Endothelial cell of umbilical vein (primary cell): ENCODE results near the gene PRRC2B. TPM values are rescaled to one million over a fixed set of nuclear protein-coding genes. Genes with fewer than 3 reads are reported as not detected.

Source experiments
- BruUV-seq: library from RNA; stranded (reverse); fragments of 400-500 nt; replicated peaks from 2 replicates; lab custom pipeline; 2021; lab: Mats Ljungman, UMichigan
- CTCF ChIA-PET: fragments of 300-600, 350-600 bp; sonication (Branson Sonifier 250); formaldehyde crosslinking; loops from one replicate; lab custom pipeline; 2021; ENCODE audit warnings: antibody characterized with exemption, inconsistent platforms; lab: Charles Lee
- POLR2A ChIA-PET: fragments of 300-600, 350-600 bp; sonication (Branson Sonifier 250); formaldehyde crosslinking; loops from one replicate; lab custom pipeline; 2021; ENCODE audit warnings: antibody characterized with exemption, inconsistent platforms; lab: Charles Lee
- DNase-seq: peaks from one replicate; pipeline ENCODE4 v3.0.0-alpha.2; 2011; ENCODE audit warnings: low read depth, low spot score
- FAIRE-seq: peaks from 2 replicates; lab custom pipeline; 2011; peaks lifted over from hg19 to GRCh38; lab: Jason Lieb, UNC
- H2AFZ ChIP-seq: 2 replicates; pipeline ENCODE4 v1.6.0; 2012; ENCODE audit warnings: low read depth, low read length, control low read depth, inconsistent platforms
- H3K27ac ChIP-seq: 2 replicates; pipeline ENCODE4 v1.5.1; 2011; ENCODE audit warnings: low read depth, mild to moderate bottlenecking, control low read depth, low read length, moderate library complexity; ENCODE audit not compliant: insufficient read depth
- H3K27me3 ChIP-seq, 2 experiments: 2 replicates each; pipeline versions ENCODE4 v1.6.0 to v1.6.1; 2011; ENCODE audit warnings: low read length in 2 of 2, mixed read lengths in 1 of 2; ENCODE audit not compliant: control insufficient read depth in 2 of 2, insufficient read depth in 2 of 2
- H3K36me3 ChIP-seq, 2 experiments: 2 replicates in 1 of 2; 3 replicates in 1 of 2; pipeline ENCODE4 v1.5.1; 2011; ENCODE audit warnings: low read length in 2 of 2, mild to moderate bottlenecking in 1 of 2, moderate library complexity in 1 of 2; ENCODE audit not compliant: control insufficient read depth in 2 of 2, insufficient read depth in 2 of 2; ENCODE audit errors: extremely low read depth in 1 of 2
- H3K4me1 ChIP-seq: 3 replicates; pipeline ENCODE4 v1.5.1; 2011; ENCODE audit warnings: mild to moderate bottlenecking, low read length; ENCODE audit not compliant: control insufficient read depth, insufficient read depth; ENCODE audit errors: extremely low read depth
- H3K4me2 ChIP-seq: 2 replicates; pipeline ENCODE4 v1.6.1; 2011; ENCODE audit warnings: low read length, control low read depth, mixed read lengths; ENCODE audit not compliant: insufficient read depth
- H3K4me3 ChIP-seq, 3 experiments: fragments of 200-600 bp in 1 of 3; sonication (generic), shearing (Covaris generic) in 1 of 3; replicated peaks in 1 of 3; 2 replicates each; pipeline ENCODE4 v1.5.1; 2011 to 2016; ENCODE audit warnings: control low read depth in 3 of 3, low read length in 3 of 3, mild to moderate bottlenecking in 2 of 3, inconsistent platforms in 1 of 3, low read depth in 1 of 3, moderate library complexity in 1 of 3; ENCODE audit not compliant: insufficient read depth in 1 of 3
- H3K79me2 ChIP-seq: 2 replicates; pipeline ENCODE4 v1.6.0; 2012; ENCODE audit warnings: low read length, inconsistent platforms; ENCODE audit not compliant: control insufficient read depth, insufficient read depth
- H3K9ac ChIP-seq: replicated peaks from 2 replicates; pipeline ENCODE3; 2011; ENCODE audit warnings: low read length, control low read depth; ENCODE audit not compliant: insufficient read depth; ENCODE audit errors: extremely low read depth
- H3K9me1 ChIP-seq: replicated peaks from 3 replicates; pipeline ENCODE4 v1.6.0; 2011; ENCODE audit warnings: mild to moderate bottlenecking, low read length; ENCODE audit not compliant: control insufficient read depth, insufficient read depth; ENCODE audit errors: extremely low read depth
- H3K9me3 ChIP-seq: replicated peaks from 2 replicates; pipeline ENCODE4 v1.5.1; 2012; ENCODE audit warnings: low read length, inconsistent platforms; ENCODE audit not compliant: control insufficient read depth, insufficient read depth
- H4K20me1 ChIP-seq: replicated peaks from 2 replicates; pipeline ENCODE3; 2011; ENCODE audit warnings: mild to moderate bottlenecking, low read length; ENCODE audit not compliant: control insufficient read depth, insufficient read depth; ENCODE audit errors: extremely low read depth
- EZH2 ChIP-seq: IDR thresholded peaks from 2 replicates; pipeline ENCODE4 v1.6.1; 2012; ENCODE audit warnings: borderline replicate concordance, low read depth, mild to moderate bottlenecking, moderate library complexity, low read length, inconsistent platforms; ENCODE audit not compliant: severe bottlenecking
- FOS ChIP-seq: IDR thresholded peaks from 2 replicates; pipeline ENCODE4 v1.6.1; 2011; ENCODE audit warnings: mild to moderate bottlenecking, low read length, moderate library complexity, borderline replicate concordance; ENCODE audit not compliant: insufficient read depth
- GATA2 ChIP-seq: IDR thresholded peaks from 2 replicates; pipeline ENCODE4 v1.7.0; 2011; ENCODE audit warnings: low read depth, mild to moderate bottlenecking, moderate library complexity, mixed read lengths, low read length; ENCODE audit not compliant: insufficient read length, insufficient read depth
- JUN ChIP-seq: IDR thresholded peaks from 2 replicates; pipeline ENCODE4 v1.6.1; 2011; ENCODE audit warnings: borderline replicate concordance, low read depth; ENCODE audit not compliant: insufficient read length, insufficient read depth
- MYC ChIP-seq: IDR thresholded peaks from one replicate; pipeline ENCODE4 v1.6.1; 2011; ENCODE audit warnings: mild to moderate bottlenecking, low read depth, low read length
- POLR2A ChIP-seq: IDR thresholded peaks from 2 replicates; pipeline ENCODE4 v1.6.1; 2012; ENCODE audit warnings: low read depth, mild to moderate bottlenecking, control low read depth, low read length
- POLR2AphosphoS5 ChIP-seq: IDR thresholded peaks from 2 replicates; pipeline ENCODE4 v1.6.1; 2012; ENCODE audit warnings: low read depth, mild to moderate bottlenecking, control low read depth, low read length, moderate library complexity; ENCODE audit not compliant: insufficient read depth
- dilution Hi-C: fragments of 300-500 bp; cut with MboI; formaldehyde crosslinking; loops from one replicate; pipeline ENCODE4 v1.15.0; 2019; ENCODE audit warnings: low sequenced_read_pairs; ENCODE audit not compliant: extremely low pct_ligation_motif_present
- intact Hi-C: fragments of 100-400 bp; cut with micrococcal nuclease; formaldehyde crosslinking; loops from one replicate; pipeline ENCODE4 v1.10.0; 2022
- polyA plus RNA-seq, 4 experiments: library from polyadenylated mRNA; depleted of rRNA in 3 of 4; stranded (reverse) in 3 of 4; unstranded in 1 of 4; fragments of >200 nt; gene quantifications; 2 replicates each; pipeline versions ENCODE4 v1.2.1 to v1.2.3, GENCODE V29; 2011 to 2012; ENCODE audit warnings: missing spikeins in 1 of 4
- total RNA-seq: library from RNA; stranded (reverse); gene quantifications from 2 replicates; pipeline ENCODE4 v1.2.3, GENCODE V29; 2021
- TF ChIP-seq, protein P1 (sequence below): IDR thresholded peaks from 2 replicates; pipeline ENCODE4 v1.6.1; 2011; ENCODE audit not compliant: insufficient read depth, insufficient read length
- TF ChIP-seq, protein P2 (sequence below), 2 donors: IDR thresholded peaks; 1 replicate in 1 of 2; 2 replicates in 1 of 2; pipeline ENCODE4 v1.5.1; 2011; ENCODE audit warnings: low read length in 2 of 2, mild to moderate bottlenecking in 2 of 2, moderate library complexity in 2 of 2, control low read depth in 1 of 2, inconsistent platforms in 1 of 2, low read depth in 1 of 2; ENCODE audit not compliant: insufficient read depth in 1 of 2; ENCODE audit errors: extremely low read depth in 1 of 2

PRRC2B gene
- total and polyA plus RNA-seq, 2 donors (not counting 3 experiments of a cell fraction or from before 2014, with no cell fraction given), result 35.6 to 256 TPM

DNA sequence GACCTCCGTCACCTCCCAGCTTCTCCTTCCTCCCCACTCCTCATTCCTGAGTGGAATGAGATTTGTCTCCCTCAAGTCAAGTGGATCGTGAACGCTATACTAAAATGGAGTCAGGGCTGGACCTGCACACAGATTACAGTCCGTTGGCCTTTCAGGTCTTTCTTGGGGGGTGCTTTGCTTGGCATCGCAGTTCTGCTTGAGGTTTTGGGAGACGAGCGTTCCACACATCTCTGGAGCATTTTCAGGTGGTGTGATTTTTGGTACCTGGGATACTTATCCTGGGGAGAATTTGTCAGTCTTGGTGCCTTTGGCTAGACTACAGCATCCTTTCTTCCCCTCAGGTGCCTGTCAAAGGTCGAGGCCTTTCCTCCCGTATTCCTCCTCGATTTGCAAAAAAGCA lies 85.0 kb downstream of the PRRC2B start:
- CTCF ChIA-PET, result interaction anchor here (1.0 to 5.7 kb wide), 2 partner anchors 111 to 129 kb away, joined by 3 to 35 read pairs; no protein-coding TSS in a partner anchor
- POLR2A ChIA-PET, result no interaction called here
- BruUV-seq, result no TSS peak
- no peaks in the 10 kb centered on the region for H3K27me3 ChIP-seq
- dilution Hi-C loops, result no loop called here
- H3K4me1 ChIP-seq, result no peaks in the 10 kb centered on the region
- DNase-seq (no peak), FAIRE-seq (no peak)
- intact Hi-C loops, result loop anchor here (1.0 to 5.0 kb wide), 2 partner anchors 112 to 129 kb away; no protein-coding TSS in a partner anchor
- no peak overlapping the region for H3K9ac ChIP-seq
- peaks cover 9% of the 10 kb centered on the region for H3K79me2 ChIP-seq
- H3K36me3 ChIP-seq, result peaks cover 44 to 76% of the 10 kb centered on the region in 2 experiments
- H4K20me1 ChIP-seq, result no peaks in the 10 kb centered on the region
- H2AFZ ChIP-seq, result no peak overlapping the region
- H3K9me1 ChIP-seq, result no peaks in the 10 kb centered on the region
- no peak overlapping the region for H3K4me3 ChIP-seq
- no peaks in the 10 kb centered on the region for H3K9me3 ChIP-seq
- H3K4me2 ChIP-seq, result no peak overlapping the region
- TF ChIP-seq GATA2 (no peak), MYC (no peak), FOS (no peak), POLR2AphosphoS5 (no peak)
- no peak overlapping the region for H3K27ac ChIP-seq

DNA sequence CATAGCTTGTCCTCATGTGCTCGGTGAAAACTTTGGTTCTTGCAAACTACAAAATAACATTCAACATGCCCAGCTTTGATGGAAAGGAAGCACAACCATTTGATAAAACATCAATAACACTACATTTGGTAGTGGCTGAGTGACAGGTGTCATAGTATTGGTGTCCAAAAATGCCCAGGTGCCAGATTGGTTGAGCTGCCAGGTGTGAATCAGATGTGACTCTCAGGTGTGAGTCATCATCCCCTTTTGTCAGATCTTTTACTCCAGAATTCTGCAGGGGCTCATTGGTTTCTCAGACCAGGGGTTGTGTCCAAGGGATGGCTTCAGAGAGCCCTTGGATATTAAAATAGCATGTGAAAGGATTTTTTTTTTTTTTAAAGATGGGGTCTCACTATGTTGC lies 86.4 kb downstream of the PRRC2B start:
- POLR2A ChIA-PET, result no interaction called here
- no peak overlapping the region for H3K4me2 ChIP-seq
- H3K79me2 ChIP-seq, result peaks cover 9% of the 10 kb centered on the region
- H2AFZ ChIP-seq, result no peak overlapping the region
- TF ChIP-seq MYC (no peak), JUN (no peak), POLR2A (no peak), GATA2 (no peak), POLR2AphosphoS5 (no peak), FOS (no peak), EZH2 (no peak)
- TF ChIP-seq, protein P1, sequence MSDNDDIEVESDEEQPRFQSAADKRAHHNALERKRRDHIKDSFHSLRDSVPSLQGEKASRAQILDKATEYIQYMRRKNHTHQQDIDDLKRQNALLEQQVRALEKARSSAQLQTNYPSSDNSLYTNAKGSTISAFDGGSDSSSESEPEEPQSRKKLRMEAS, result no peak
- TF ChIP-seq, protein P2, sequence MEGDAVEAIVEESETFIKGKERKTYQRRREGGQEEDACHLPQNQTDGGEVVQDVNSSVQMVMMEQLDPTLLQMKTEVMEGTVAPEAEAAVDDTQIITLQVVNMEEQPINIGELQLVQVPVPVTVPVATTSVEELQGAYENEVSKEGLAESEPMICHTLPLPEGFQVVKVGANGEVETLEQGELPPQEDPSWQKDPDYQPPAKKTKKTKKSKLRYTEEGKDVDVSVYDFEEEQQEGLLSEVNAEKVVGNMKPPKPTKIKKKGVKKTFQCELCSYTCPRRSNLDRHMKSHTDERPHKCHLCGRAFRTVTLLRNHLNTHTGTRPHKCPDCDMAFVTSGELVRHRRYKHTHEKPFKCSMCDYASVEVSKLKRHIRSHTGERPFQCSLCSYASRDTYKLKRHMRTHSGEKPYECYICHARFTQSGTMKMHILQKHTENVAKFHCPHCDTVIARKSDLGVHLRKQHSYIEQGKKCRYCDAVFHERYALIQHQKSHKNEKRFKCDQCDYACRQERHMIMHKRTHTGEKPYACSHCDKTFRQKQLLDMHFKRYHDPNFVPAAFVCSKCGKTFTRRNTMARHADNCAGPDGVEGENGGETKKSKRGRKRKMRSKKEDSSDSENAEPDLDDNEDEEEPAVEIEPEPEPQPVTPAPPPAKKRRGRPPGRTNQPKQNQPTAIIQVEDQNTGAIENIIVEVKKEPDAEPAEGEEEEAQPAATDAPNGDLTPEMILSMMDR (IDR thresholded peaks at IDR 0.05; ENCODE audit: extremely low read depth in 1 of 2, insufficient read depth in 1 of 2, low read depth in 1 of 2, low read length in 2 of 2), result no peak
- H3K36me3 ChIP-seq, result peaks cover 45 to 81% of the 10 kb centered on the region in 2 experiments
- intact Hi-C loops (no loop called here), dilution Hi-C loops (no loop called here)
- H3K4me3 ChIP-seq, result no peak overlapping the region
- no peak overlapping the region for H3K27ac ChIP-seq
- DNase-seq (no peak), FAIRE-seq (no peak)
- H3K9me3 ChIP-seq, result no peaks in the 10 kb centered on the region
- no peaks in the 10 kb centered on the region for H4K20me1 ChIP-seq
- H3K9ac ChIP-seq, result no peak overlapping the region
- CTCF ChIA-PET, result interaction anchor here (0.7 to 5.7 kb wide), 2 partner anchors 113 to 130 kb away, joined by 3 to 35 read pairs; no protein-coding TSS in a partner anchor
- H3K27me3 ChIP-seq, result no peaks in the 10 kb centered on the region
- no TSS peak for BruUV-seq
- no peaks in the 10 kb centered on the region for H3K9me1 ChIP-seq
- no peaks in the 10 kb centered on the region for H3K4me1 ChIP-seq
